CD4-positive, CD25-positive, alpha-beta regulatory T cell (primary cell): ENCODE results near the gene MCHR2. TPM values are rescaled to one million over a fixed set of nuclear protein-coding genes. Genes with fewer than 3 reads are reported as not detected.

Source experiments
- ATAC-seq, 2 donors: fragments of 150-1000 bp; cut with Tn5 transposase; one replicate each; pipeline ENCODE4 v1.10.0; 2021; ENCODE audit warnings: low read depth in 2 of 2, moderate number of reproducible peaks in 2 of 2, moderate library complexity in 1 of 2
- DNase-seq, 3 donors: peaks; one replicate each; pipeline versions ENCODE4 v3.0.0 to v3.0.0-alpha.2; 2012 to 2022; ENCODE audit warnings: mixed read lengths in 1 of 3
- H3K27ac ChIP-seq: one replicate; pipeline ENCODE4 v1.7.0; 2013; ENCODE audit warnings: mild to moderate bottlenecking, low read length; ENCODE audit not compliant: insufficient read depth, poor library complexity, severe bottlenecking
- H3K27me3 ChIP-seq: one replicate; pipeline ENCODE4 v1.7.0; 2013; ENCODE audit warnings: low read length; ENCODE audit not compliant: control insufficient read depth, insufficient read depth
- H3K36me3 ChIP-seq: one replicate; pipeline ENCODE4 v1.7.0; 2013; ENCODE audit warnings: mild to moderate bottlenecking, low read length, moderate library complexity; ENCODE audit not compliant: control insufficient read depth, insufficient read depth
- H3K4me1 ChIP-seq: 2 replicates; pipeline ENCODE4 v1.7.0; 2013; ENCODE audit warnings: mild to moderate bottlenecking, low read length; ENCODE audit not compliant: insufficient read depth, control insufficient read depth, poor library complexity, severe bottlenecking
- H3K4me3 ChIP-seq: one replicate; pipeline ENCODE4 v1.7.0; 2013; ENCODE audit warnings: low read depth, mild to moderate bottlenecking, low read length, moderate library complexity
- H3K9me3 ChIP-seq, 2 experiments: 1 replicate in 1 of 2; 2 replicates in 1 of 2; pipeline ENCODE4 v1.7.0; 2013; ENCODE audit warnings: low read length in 2 of 2, mild to moderate bottlenecking in 1 of 2, moderate library complexity in 1 of 2; ENCODE audit not compliant: control insufficient read depth in 2 of 2
- H3K27ac Mint-ChIP-seq, 3 donors: one replicate each; pipeline ENCODE4 v1.8.0; 2020 to 2022; ENCODE audit warnings: mild to moderate bottlenecking in 3 of 3, mixed read lengths in 3 of 3, moderate library complexity in 2 of 3
- H3K27me3 Mint-ChIP-seq: one replicate; pipeline ENCODE4 v1.8.0; 2022; ENCODE audit warnings: mild to moderate bottlenecking, mixed read lengths
- H3K36me3 Mint-ChIP-seq: one replicate; pipeline ENCODE4 v1.8.0; 2020; ENCODE audit warnings: mixed read lengths
- H3K4me1 Mint-ChIP-seq, 4 donors: one replicate each; pipeline ENCODE4 v1.8.0; 2020 to 2022; ENCODE audit warnings: mixed read lengths in 4 of 4, mild to moderate bottlenecking in 1 of 4
- H3K4me3 Mint-ChIP-seq, 4 donors: one replicate each; pipeline ENCODE4 v1.8.0; 2020 to 2022; ENCODE audit warnings: mild to moderate bottlenecking in 4 of 4, mixed read lengths in 4 of 4, moderate library complexity in 3 of 4
- H3K9me3 Mint-ChIP-seq, 7 donors: one replicate each; pipeline ENCODE4 v1.8.0; 2020 to 2022; ENCODE audit warnings: mixed read lengths in 7 of 7, mild to moderate bottlenecking in 3 of 7, moderate library complexity in 2 of 7
- polyA plus RNA-seq, 4 donors: library from polyadenylated mRNA; unstranded; fragments of 300-500 nt; fragmentation: Illumina TruSeq; gene quantifications; one replicate each; pipeline ENCODE4 v1.2.3, GENCODE V29; 2021
- total RNA-seq: library from RNA; stranded (reverse); gene quantifications from one replicate; pipeline ENCODE4 v1.2.3, GENCODE V29; 2022

Gene MCHR2
- total and polyA plus RNA-seq, 5 donors from 2014 or later = not detected

DNA sequence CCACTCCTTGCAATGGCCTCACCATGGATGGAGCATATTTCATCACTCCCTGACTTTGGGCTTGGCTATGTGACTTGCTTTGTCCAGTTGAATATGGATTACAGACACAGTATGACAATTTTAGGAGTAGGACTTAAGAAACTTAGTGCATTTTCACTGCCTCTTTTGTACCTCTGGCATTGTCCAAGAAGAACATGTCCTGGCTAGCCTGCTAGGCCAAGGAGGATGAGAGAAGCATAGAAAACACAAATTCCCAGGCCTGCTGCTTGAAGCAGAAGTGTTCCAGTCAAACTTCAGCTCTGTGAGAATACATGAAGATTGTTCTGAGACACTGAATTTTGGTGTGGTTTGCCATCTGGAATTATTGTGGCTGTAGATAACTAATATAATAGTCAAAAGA, 3.1 kb upstream of the MCHR2 start:
- Mint-ChIP-seq H3K4me3 (no peak overlapping the region), H3K27ac (no peak overlapping the region), H3K9me3 (peaks cover 0 to 1% (median 0%) of the 10 kb centered on the region in 7 donors), H3K36me3 (no peaks in the 10 kb centered on the region), H3K4me1 (no peaks in the 10 kb centered on the region), H3K27me3 (peaks cover 51% of the 10 kb centered on the region)
- H3K36me3 ChIP-seq = no peaks in the 10 kb centered on the region
- ATAC-seq = no peak
- H3K4me1 ChIP-seq = no peaks in the 10 kb centered on the region
- no peak for DNase-seq
- no peaks in the 10 kb centered on the region for H3K9me3 ChIP-seq
- H3K27ac ChIP-seq = no peak overlapping the region
- H3K4me3 ChIP-seq = no peak overlapping the region
- peaks cover 18% of the 10 kb centered on the region for H3K27me3 ChIP-seq

DNA sequence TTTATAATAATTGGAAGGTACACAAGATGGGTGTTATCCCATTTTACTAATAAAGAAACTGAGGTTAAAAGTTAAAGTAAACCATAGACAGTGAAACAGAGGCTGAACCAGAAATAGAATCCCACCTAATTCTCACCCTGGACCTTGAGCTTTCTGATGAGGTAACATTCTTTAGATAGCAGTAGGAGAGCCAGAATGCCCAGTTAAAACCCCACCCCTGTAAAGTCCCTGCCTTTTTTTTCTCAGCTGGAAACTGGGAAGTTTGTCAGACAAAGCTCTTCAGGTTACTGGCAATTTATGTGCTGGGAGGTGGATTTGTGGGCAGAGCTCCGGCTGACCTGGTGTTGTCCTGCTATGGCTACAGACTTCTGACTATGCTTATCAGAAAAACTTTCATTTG, 1.9 kb upstream of the MCHR2 start:
- H3K36me3 Mint-ChIP-seq = no peaks in the 10 kb centered on the region
- no peak overlapping the region for H3K27ac Mint-ChIP-seq
- Histone ChIP-seq H3K27me3 (peaks cover 14% of the 10 kb centered on the region), H3K36me3 (no peaks in the 10 kb centered on the region), H3K4me3 (no peak overlapping the region), H3K4me1 (no peaks in the 10 kb centered on the region), H3K27ac (no peak overlapping the region), H3K9me3 (no peaks in the 10 kb centered on the region)
- H3K4me3 Mint-ChIP-seq = no peak overlapping the region
- peaks cover 0 to 1% (median 0%) of the 10 kb centered on the region in 7 donors for H3K9me3 Mint-ChIP-seq
- DNase-seq (no peak), ATAC-seq (no peak)
- no peaks in the 10 kb centered on the region for H3K4me1 Mint-ChIP-seq
- peaks cover 51% of the 10 kb centered on the region for H3K27me3 Mint-ChIP-seq

DNA sequence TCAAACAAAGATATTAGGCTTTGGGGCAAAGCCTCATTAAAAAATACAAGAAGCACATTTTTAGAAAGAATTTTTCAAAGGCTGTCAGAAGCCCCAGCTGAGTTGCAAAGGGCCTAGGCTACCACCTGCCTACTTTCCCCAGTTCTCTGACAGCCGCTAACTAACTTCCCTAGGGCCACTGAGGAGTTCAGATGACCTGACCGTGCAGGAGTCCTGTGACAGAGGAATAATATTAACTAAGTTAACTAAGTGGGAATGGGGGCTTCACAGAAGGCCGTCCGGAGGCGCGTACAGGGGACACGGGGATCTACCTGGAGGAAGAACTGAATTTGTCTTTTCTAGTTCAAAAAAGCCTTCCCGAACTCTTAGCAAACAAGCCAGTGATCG, 884 bp downstream of the MCHR2 start:
- H3K27me3 ChIP-seq = peaks cover 10% of the 10 kb centered on the region
- DNase-seq (no peak), ATAC-seq (no peak)
- no peak overlapping the region for H3K27ac ChIP-seq
- H3K9me3 Mint-ChIP-seq = peaks cover 0 to 1% (median 0%) of the 10 kb centered on the region in 7 donors
- H3K4me1 ChIP-seq = no peaks in the 10 kb centered on the region
- H3K9me3 ChIP-seq = no peaks in the 10 kb centered on the region
- H3K36me3 Mint-ChIP-seq = no peaks in the 10 kb centered on the region
- H3K4me3 ChIP-seq = no peak overlapping the region
- peaks cover 41% of the 10 kb centered on the region for H3K27me3 Mint-ChIP-seq
- H3K4me3 Mint-ChIP-seq = no peak overlapping the region
- H3K36me3 ChIP-seq = no peaks in the 10 kb centered on the region
- no peak overlapping the region for H3K27ac Mint-ChIP-seq
- H3K4me1 Mint-ChIP-seq = no peaks in the 10 kb centered on the region

DNA sequence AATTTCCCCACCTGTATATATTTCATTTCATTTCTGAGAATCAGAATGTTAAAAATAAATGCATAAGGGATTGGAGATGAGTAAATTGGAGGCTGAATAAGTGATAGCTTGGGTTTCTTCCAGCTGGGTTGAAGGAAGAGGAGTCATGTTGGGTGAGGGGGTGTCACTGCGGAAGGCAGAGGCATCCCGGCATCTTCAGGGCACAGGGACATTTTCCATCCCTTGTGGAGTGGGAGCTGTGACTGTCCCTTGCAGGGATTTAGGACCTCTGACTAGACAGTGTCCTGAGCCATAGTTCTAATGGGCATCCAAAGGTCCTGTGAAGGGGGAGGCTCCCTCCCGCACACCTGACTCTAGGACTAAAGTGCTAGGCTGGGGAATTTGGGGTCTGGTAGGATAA, 2.1 kb downstream of the MCHR2 start:
- ATAC-seq (no peak), DNase-seq (no peak)
- H3K27me3 ChIP-seq = peaks cover 8% of the 10 kb centered on the region
- H3K9me3 ChIP-seq = no peaks in the 10 kb centered on the region
- Mint-ChIP-seq H3K36me3 (no peaks in the 10 kb centered on the region), H3K4me1 (no peaks in the 10 kb centered on the region), H3K27me3 (peaks cover 41% of the 10 kb centered on the region), H3K4me3 (no peak overlapping the region), H3K9me3 (peaks cover 0 to 2% (median 0%) of the 10 kb centered on the region in 7 donors), H3K27ac (no peak overlapping the region)
- H3K27ac ChIP-seq = no peak overlapping the region
- no peak overlapping the region for H3K4me3 ChIP-seq
- H3K4me1 ChIP-seq = no peaks in the 10 kb centered on the region
- no peaks in the 10 kb centered on the region for H3K36me3 ChIP-seq

DNA sequence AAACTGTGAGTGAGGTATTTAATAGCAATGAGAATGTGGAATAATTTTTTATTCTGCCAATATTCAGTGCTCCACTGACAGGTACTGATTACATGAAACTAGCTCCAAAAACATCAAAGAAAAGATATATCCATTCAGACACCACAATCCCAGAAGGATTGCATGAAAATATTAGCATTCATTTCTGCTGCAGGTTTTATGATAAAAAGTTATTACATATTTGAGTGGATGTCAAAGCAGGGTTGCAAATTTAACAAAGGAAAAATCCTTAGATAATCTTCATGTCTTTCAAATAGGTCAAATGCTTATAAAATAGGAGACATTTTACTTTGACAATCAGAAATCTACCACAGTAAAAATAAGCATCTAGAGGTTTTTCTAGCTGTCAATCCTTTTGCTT, 13.3 kb downstream of the MCHR2 start:
- no peak overlapping the region for H3K4me3 Mint-ChIP-seq
- no peak overlapping the region for H3K4me3 ChIP-seq
- H3K27ac ChIP-seq = no peak overlapping the region
- no peak overlapping the region for H3K27ac Mint-ChIP-seq
- no peaks in the 10 kb centered on the region for H3K4me1 ChIP-seq
- H3K27me3 ChIP-seq = no peaks in the 10 kb centered on the region
- H3K4me1 Mint-ChIP-seq = no peaks in the 10 kb centered on the region
- peaks cover 0 to 7% (median 2%) of the 10 kb centered on the region in 7 donors for H3K9me3 Mint-ChIP-seq
- H3K9me3 ChIP-seq = no peaks in the 10 kb centered on the region
- H3K27me3 Mint-ChIP-seq = peaks cover 5% of the 10 kb centered on the region
- H3K36me3 ChIP-seq = no peaks in the 10 kb centered on the region
- no peak for DNase-seq
- ATAC-seq = no peak
- no peaks in the 10 kb centered on the region for H3K36me3 Mint-ChIP-seq

DNA sequence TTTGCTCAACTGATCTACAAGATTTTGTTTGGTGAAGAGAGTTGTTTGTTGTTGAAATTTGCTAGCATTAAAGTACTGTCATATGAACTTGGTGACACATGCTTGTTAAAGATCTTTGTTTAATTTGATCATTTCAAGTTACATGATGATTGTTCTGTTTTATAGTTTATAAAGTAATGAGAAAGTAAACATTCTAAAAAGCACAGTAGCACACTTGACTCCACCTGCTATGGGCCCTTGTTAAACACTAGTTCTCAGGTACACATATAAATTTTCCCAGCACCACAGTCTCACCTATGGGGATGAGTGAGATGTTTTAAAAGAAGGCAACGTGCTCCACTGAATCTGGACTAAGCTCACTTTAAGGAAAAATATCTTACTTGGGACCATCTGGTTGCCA, 14.1 kb downstream of the MCHR2 start:
- Mint-ChIP-seq H3K27me3 (peaks cover 5% of the 10 kb centered on the region), H3K27ac (no peak overlapping the region), H3K9me3 (peaks cover 0 to 7% (median 3%) of the 10 kb centered on the region in 7 donors), H3K36me3 (no peaks in the 10 kb centered on the region), H3K4me3 (no peak overlapping the region), H3K4me1 (no peaks in the 10 kb centered on the region)
- DNase-seq = no peak
- Histone ChIP-seq H3K27me3 (no peaks in the 10 kb centered on the region), H3K4me3 (no peak overlapping the region), H3K4me1 (no peaks in the 10 kb centered on the region), H3K36me3 (no peaks in the 10 kb centered on the region), H3K9me3 (no peaks in the 10 kb centered on the region), H3K27ac (no peak overlapping the region)
- no peak for ATAC-seq

DNA sequence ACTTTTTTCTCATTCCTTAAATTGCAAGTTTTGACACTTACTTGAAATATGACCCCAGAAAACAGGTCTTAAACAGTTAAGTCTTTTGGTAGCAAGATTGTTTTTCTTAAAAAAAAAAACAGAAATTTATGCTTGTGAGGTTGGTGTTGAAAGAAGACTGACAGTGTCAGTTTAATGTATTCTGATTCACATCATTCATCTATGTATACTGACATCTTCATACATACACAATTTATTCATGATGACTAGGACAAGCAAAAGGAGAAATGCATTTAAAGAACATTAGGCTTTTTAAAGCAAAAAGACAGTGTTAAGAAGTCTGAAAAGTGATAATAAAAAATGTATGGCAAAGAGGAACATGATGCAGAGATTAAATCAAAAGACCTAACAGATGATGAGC, 27.0 kb downstream of the MCHR2 start:
- no peak overlapping the region for H3K4me3 Mint-ChIP-seq
- H3K4me1 Mint-ChIP-seq = no peaks in the 10 kb centered on the region
- H3K9me3 ChIP-seq = no peaks in the 10 kb centered on the region
- no peaks in the 10 kb centered on the region for H3K27me3 Mint-ChIP-seq
- H3K27ac Mint-ChIP-seq = no peak overlapping the region
- no peak overlapping the region for H3K27ac ChIP-seq
- H3K4me1 ChIP-seq = no peaks in the 10 kb centered on the region
- DNase-seq (no peak), ATAC-seq (no peak)
- H3K4me3 ChIP-seq = no peak overlapping the region
- no peaks in the 10 kb centered on the region for H3K36me3 Mint-ChIP-seq
- peaks cover 0 to 2% (median 0%) of the 10 kb centered on the region in 7 donors for H3K9me3 Mint-ChIP-seq
- no peaks in the 10 kb centered on the region for H3K36me3 ChIP-seq
- H3K27me3 ChIP-seq = no peaks in the 10 kb centered on the region

DNA sequence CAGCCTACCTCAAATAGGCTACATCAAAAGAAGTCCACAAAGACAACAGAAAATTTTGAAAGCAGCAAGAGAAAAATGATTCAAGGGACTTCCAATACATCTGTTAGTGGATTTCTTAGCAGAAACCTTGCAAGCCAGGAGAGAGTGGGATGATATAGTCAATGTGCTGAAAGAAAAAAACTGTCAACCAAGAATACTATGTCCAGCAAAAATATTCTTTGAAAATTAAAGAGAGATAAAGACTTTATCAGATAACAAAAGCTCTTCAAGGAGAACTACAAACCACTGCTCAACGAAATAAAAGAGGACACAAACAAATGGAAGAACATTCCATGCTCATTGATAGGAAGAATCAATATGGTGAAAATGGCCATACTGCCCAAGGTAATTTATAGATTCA, 34.0 kb downstream of the MCHR2 start:
- Histone ChIP-seq H3K9me3 (peaks cover 0 to 5% of the 10 kb centered on the region in 2 experiments), H3K4me1 (no peaks in the 10 kb centered on the region), H3K27ac (no peak overlapping the region), H3K27me3 (no peaks in the 10 kb centered on the region), H3K36me3 (no peaks in the 10 kb centered on the region), H3K4me3 (no peak overlapping the region)
- peaks cover 0 to 23% (median 5%) of the 10 kb centered on the region in 7 donors for H3K9me3 Mint-ChIP-seq
- ATAC-seq (no peak), DNase-seq (no peak)
- H3K4me1 Mint-ChIP-seq = no peaks in the 10 kb centered on the region
- H3K4me3 Mint-ChIP-seq = no peak overlapping the region
- no peaks in the 10 kb centered on the region for H3K36me3 Mint-ChIP-seq
- no peak overlapping the region for H3K27ac Mint-ChIP-seq
- no peaks in the 10 kb centered on the region for H3K27me3 Mint-ChIP-seq
